OCI-LY3 (cell line): ENCODE results near the gene CNTFR.

Experiments
- H2AFZ ChIP-seq: fragments of 200-600, 300-600 bp; shearing (Covaris generic); 2 replicates; pipeline ENCODE4 v1.6.0; 2014; ENCODE audit warnings: antibody characterized with exemption, low read depth, low read length
- H3K27ac ChIP-seq: fragments of 200-600, 300-600 bp; sonication (generic); 2 replicates; pipeline ENCODE4 v1.5.1; 2014; ENCODE audit warnings: mild to moderate bottlenecking, low read length, moderate library complexity, mixed read lengths
- H3K27me3 ChIP-seq: fragments of 200-600, 300-600 bp; sonication (generic); 2 replicates; pipeline ENCODE4 v1.6.1; 2014; ENCODE audit warnings: low read depth, low read length, mixed read lengths
- H3K36me3 ChIP-seq: fragments of 200-600, 300-600 bp; sonication (generic); replicated peaks from 2 replicates; pipeline ENCODE3; 2014; ENCODE audit warnings: low read depth, low read length, mixed read lengths
- H3K4me1 ChIP-seq: fragments of 300-600, 200-600 bp; sonication (generic); 2 replicates; pipeline ENCODE4 v1.6.1; 2014; ENCODE audit warnings: low read length, mixed read lengths
- H3K4me2 ChIP-seq: fragments of 200-600, 300-600 bp; sonication (generic); 2 replicates; pipeline ENCODE4 v1.6.1; 2014; ENCODE audit warnings: low read length, mixed read lengths
- H3K4me3 ChIP-seq: fragments of 300-600, 200-600 bp; sonication (generic); 2 replicates; pipeline ENCODE4 v1.5.1; 2014; ENCODE audit warnings: antibody characterized with exemption, mild to moderate bottlenecking, low read length, moderate library complexity
- H3K79me2 ChIP-seq: fragments of 300-600, 200-600 bp; shearing (Covaris generic); 2 replicates; pipeline ENCODE4 v1.6.1; 2014; ENCODE audit warnings: mild to moderate bottlenecking, low read length, mixed read lengths
- H3K9ac ChIP-seq: fragments of 300-600, 200-600 bp; shearing (Covaris generic); 2 replicates; pipeline ENCODE4 v1.6.0; 2014; ENCODE audit warnings: mild to moderate bottlenecking, low read length, moderate library complexity
- H3K9me3 ChIP-seq: fragments of 200-600, 300-600 bp; shearing (Covaris generic); 2 replicates; pipeline ENCODE4 v1.6.1; 2014; ENCODE audit warnings: low read length, mixed read lengths; ENCODE audit not compliant: insufficient read depth
- H4K20me1 ChIP-seq: fragments of 200-600, 300-600 bp; sonication (generic); 2 replicates; pipeline ENCODE4 v1.6.1; 2016; ENCODE audit warnings: low read length, mixed read lengths; ENCODE audit not compliant: insufficient read depth
- EZH2phosphoT487 ChIP-seq: fragments of 200-600 bp; shearing (Covaris generic); IDR thresholded peaks from 2 replicates; pipeline ENCODE4 v1.6.1; 2018; ENCODE audit warnings: antibody characterized with exemption, mixed run types, low read depth
- TF ChIP-seq, protein P1 (sequence below): fragments of 200-600, 300-600 bp; sonication (generic); IDR thresholded peaks from 2 replicates; pipeline ENCODE4 v1.5.1; 2014; ENCODE audit warnings: antibody characterized with exemption, low read length, low read depth

The CNTFR gene

DNA sequence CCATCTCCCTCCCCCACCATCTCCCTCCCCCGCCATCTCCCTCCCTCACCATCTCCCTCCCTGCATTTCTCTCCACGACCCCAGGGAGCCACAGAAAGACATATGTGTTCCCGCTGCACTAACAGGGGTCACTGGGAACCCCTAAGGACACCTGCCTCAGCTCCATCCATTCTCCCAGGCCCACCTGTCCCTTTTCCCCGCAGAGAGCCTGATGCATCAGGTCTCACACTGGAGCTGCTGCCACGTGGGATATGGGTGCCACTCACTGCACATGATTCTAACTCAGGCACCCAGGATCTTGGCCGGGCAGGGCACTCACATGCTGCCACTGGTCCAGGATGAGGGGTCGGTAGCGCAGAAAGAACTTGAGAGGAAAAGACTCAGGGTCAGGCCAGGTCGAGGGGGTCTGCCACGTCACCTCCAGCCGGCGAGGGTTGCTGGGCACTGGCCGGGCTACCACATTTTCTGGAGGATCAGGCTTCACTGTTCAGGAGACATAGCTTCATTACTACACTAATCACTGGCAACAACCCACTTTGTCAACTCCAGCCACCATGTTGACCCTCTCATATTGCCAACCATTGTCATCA lies 33.5 kb downstream of the CNTFR start:
- TF ChIP-seq EZH2phosphoT487 = no peak
- TF ChIP-seq, protein P1, sequence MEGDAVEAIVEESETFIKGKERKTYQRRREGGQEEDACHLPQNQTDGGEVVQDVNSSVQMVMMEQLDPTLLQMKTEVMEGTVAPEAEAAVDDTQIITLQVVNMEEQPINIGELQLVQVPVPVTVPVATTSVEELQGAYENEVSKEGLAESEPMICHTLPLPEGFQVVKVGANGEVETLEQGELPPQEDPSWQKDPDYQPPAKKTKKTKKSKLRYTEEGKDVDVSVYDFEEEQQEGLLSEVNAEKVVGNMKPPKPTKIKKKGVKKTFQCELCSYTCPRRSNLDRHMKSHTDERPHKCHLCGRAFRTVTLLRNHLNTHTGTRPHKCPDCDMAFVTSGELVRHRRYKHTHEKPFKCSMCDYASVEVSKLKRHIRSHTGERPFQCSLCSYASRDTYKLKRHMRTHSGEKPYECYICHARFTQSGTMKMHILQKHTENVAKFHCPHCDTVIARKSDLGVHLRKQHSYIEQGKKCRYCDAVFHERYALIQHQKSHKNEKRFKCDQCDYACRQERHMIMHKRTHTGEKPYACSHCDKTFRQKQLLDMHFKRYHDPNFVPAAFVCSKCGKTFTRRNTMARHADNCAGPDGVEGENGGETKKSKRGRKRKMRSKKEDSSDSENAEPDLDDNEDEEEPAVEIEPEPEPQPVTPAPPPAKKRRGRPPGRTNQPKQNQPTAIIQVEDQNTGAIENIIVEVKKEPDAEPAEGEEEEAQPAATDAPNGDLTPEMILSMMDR = no peak
- H2AFZ ChIP-seq = no peak overlapping the region
- no peaks in the 10 kb centered on the region for H3K4me1 ChIP-seq
- no peak overlapping the region for H3K4me3 ChIP-seq
- no peak overlapping the region for H3K4me2 ChIP-seq
- H3K9me3 ChIP-seq = no peaks in the 10 kb centered on the region
- H3K36me3 ChIP-seq = no peaks in the 10 kb centered on the region
- no peak overlapping the region for H3K9ac ChIP-seq
- no peaks in the 10 kb centered on the region for H3K79me2 ChIP-seq
- no peaks in the 10 kb centered on the region for H3K27me3 ChIP-seq
- no peaks in the 10 kb centered on the region for H4K20me1 ChIP-seq
- H3K27ac ChIP-seq = no peak overlapping the region

DNA sequence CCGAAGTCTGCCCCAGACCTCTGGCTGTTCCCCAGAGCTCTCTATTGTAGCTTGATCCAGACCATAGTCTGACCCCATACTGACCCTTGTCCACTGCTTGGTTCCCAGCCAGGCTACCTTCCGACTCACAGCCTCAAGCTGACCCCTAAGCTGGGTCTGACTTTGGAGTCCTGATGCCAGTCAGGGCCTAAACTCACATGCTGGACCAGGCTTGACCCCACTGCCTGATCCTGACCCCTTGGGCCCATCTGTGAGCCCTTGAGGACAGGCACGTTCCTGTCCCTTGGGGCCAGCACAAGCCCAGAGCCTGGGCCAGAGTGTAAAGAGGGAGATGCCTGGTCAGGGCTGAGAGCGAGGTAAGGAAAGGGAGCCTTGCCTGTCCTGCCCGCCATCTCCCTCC lies 34.0 kb downstream of the CNTFR start:
- no peak overlapping the region for H2AFZ ChIP-seq
- no peak overlapping the region for H3K4me3 ChIP-seq
- H4K20me1 ChIP-seq = no peaks in the 10 kb centered on the region
- no peaks in the 10 kb centered on the region for H3K27me3 ChIP-seq
- no peak overlapping the region for H3K9ac ChIP-seq
- H3K36me3 ChIP-seq = no peaks in the 10 kb centered on the region
- H3K4me1 ChIP-seq = no peaks in the 10 kb centered on the region
- no peaks in the 10 kb centered on the region for H3K79me2 ChIP-seq
- no peak overlapping the region for H3K4me2 ChIP-seq
- H3K27ac ChIP-seq = no peak overlapping the region
- TF ChIP-seq EZH2phosphoT487 = no peak
- TF ChIP-seq, protein P1 = no peak
- H3K9me3 ChIP-seq = no peaks in the 10 kb centered on the region

DNA sequence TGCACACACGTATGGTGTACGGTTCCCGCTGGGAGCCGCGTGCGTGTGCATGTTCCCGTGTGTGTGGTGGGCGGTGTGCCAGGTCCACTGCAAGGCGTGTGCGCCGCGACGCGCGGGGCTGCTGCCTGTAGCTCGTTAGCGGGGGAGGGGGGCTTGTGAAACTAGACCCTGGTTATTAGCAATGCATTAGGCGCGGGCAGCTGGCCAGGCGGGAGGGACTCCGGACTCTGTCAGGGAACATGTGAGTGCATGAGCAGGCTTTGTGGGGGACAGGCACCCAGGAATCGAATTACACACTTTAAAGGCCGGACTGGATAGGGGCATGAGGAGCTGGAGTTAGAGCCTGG lies 34.5 kb downstream of the CNTFR start:
- H3K9ac ChIP-seq = no peak overlapping the region
- H3K4me3 ChIP-seq = no peak overlapping the region
- no peaks in the 10 kb centered on the region for H4K20me1 ChIP-seq
- TF ChIP-seq, protein P1 = no peak
- TF ChIP-seq EZH2phosphoT487 = no peak
- no peaks in the 10 kb centered on the region for H3K79me2 ChIP-seq
- no peaks in the 10 kb centered on the region for H3K9me3 ChIP-seq
- no peak overlapping the region for H3K4me2 ChIP-seq
- no peaks in the 10 kb centered on the region for H3K36me3 ChIP-seq
- H3K27me3 ChIP-seq = no peaks in the 10 kb centered on the region
- H2AFZ ChIP-seq = no peak overlapping the region
- H3K27ac ChIP-seq = no peak overlapping the region
- H3K4me1 ChIP-seq = no peaks in the 10 kb centered on the region

DNA sequence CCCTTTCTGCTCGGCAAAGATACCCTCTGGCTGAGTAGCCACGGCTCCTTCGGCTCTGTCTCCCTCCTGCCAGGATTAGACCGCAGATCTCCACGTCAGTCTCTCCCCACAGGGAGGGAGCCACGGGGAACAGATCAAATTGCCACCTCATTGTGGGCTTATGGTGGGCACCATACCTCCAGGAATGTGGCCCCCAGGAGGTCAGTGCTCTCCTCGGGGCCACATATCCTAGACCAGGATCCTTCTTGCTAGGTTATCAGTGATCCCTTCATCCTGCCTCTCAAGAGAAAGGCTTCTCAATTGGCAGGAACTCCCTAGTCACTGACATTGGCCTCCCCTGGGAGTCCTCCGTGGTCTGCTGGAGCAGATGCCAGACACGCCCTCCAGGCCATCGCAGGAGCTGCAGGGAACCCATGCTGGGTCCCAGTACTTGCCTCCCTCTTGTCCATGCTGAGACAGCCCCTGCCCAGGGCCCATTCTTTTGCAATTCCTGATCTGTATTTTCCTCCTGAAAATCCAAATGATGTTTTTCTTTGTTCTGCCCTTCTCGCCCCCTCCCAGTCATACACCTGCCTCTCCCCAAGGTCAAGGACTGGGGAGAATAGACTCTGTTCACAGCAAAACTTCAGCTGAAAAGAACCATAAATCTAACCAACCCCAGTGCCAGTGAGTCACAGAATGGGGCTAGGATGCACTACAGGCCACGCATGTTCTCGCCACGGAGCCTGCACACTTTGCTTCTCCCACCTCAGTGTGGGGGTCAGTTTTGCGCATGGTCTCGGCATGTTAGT lies 35.1 kb downstream of the CNTFR start:
- TF ChIP-seq EZH2phosphoT487 = no peak
- TF ChIP-seq, protein P1 = no peak
- H4K20me1 ChIP-seq = no peaks in the 10 kb centered on the region
- no peak overlapping the region for H3K4me2 ChIP-seq
- H2AFZ ChIP-seq = no peak overlapping the region
- no peak overlapping the region for H3K27ac ChIP-seq
- no peaks in the 10 kb centered on the region for H3K36me3 ChIP-seq
- H3K9ac ChIP-seq = no peak overlapping the region
- H3K4me1 ChIP-seq = no peaks in the 10 kb centered on the region
- no peaks in the 10 kb centered on the region for H3K79me2 ChIP-seq
- no peaks in the 10 kb centered on the region for H3K9me3 ChIP-seq
- H3K4me3 ChIP-seq = no peak overlapping the region
- no peaks in the 10 kb centered on the region for H3K27me3 ChIP-seq
